ENCODE measurements around the gene FA2H.

The FA2H gene

GRCh38 chr16:74721716-74722115, 52.9 kb downstream of the FA2H start:
- DNase-seq: no peak

- no peak for DNase-seq
These were observed 54.0 kb downstream of the FA2H start for GRCh38 chr16:74720579-74720978.

GRCh38 chr16:74718741-74719610, 55.6 kb downstream of the FA2H start:
- DNase-seq: no peak

- no peak for DNase-seq
These were observed 56.5 kb downstream of the FA2H start for GRCh38 chr16:74718140-74718539.

- DNase-seq: no peak
These were observed 57.3 kb downstream of the FA2H start for GRCh38 chr16:74717367-74717766.

- no peak for DNase-seq
These were observed 58.3 kb downstream of the FA2H start for GRCh38 chr16:74716355-74716754.

GRCh38 chr16:74713876-74714275, 60.7 kb downstream of the FA2H start:
- no peak for DNase-seq

- DNase-seq: no peak
These were observed 61.3 kb downstream of the FA2H start for GRCh38 chr16:74713325-74713724.

GRCh38 chr16:74711938-74712337, 62.7 kb downstream of the FA2H start:
- no peak for DNase-seq

- no peak for DNase-seq
These were observed 64.2 kb downstream of the FA2H start for GRCh38 chr16:74710401-74710800.

- DNase-seq: peak; percentile 67
These were observed 65.2 kb downstream of the FA2H start for GRCh38 chr16:74709441-74709877.

GRCh38 chr16:74700438-74701225, 74.0 kb downstream of the FA2H start, which contains the start of gene MLKL:
Gene MLKL, minus strand, starts transcription at chr16:74700862. Its CDS starts 5,105 bp downstream, at chr16:74695757.
- DNase-seq: peak; percentile 21

GRCh38 chr16:74700116-74700437, 74.5 kb downstream of the FA2H start:
- DNase-seq: no peak

- no peak for DNase-seq
These were observed 75.0 kb downstream of the FA2H start for GRCh38 chr16:74699666-74700065.

- no peak for DNase-seq
These were observed 76.4 kb downstream of the FA2H start for GRCh38 chr16:74698222-74698621.

GRCh38 chr16:74695450-74696422, 78.9 kb downstream of the FA2H start:
- peak; percentile 46 for DNase-seq

GRCh38 chr16:74691093-74691855, 83.3 kb downstream of the FA2H start:
- no peak for DNase-seq

GRCh38 chr16:74682556-74682955, 92.1 kb downstream of the FA2H start:
- DNase-seq: no peak

GRCh38 chr16:74680681-74681080, 93.9 kb downstream of the FA2H start:
- no peak for DNase-seq

GRCh38 chr16:74679983-74680382, 94.6 kb downstream of the FA2H start:
- no peak for DNase-seq

- no peak for DNase-seq
These were observed 96.8 kb downstream of the FA2H start for GRCh38 chr16:74677868-74678267.

GRCh38 chr16:74673876-74674275, 100.7 kb downstream of the FA2H start:
- no peak for DNase-seq

Data from NCI-H345 (cell line).